GM10248 (cell line): ENCODE results near the gene LRFN3.
"Not testable (repeated sequence)": the region's sequence is repeated elsewhere in the genome, so short reads cannot be mapped to it uniquely, and the experiment has no call there.

ENCODE experiments used
- CTCF ChIA-PET: fragments of 300-600 bp; sonication (Branson Sonifier 250); formaldehyde crosslinking; extraction: SDS; loops from one replicate; lab custom pipeline; 2021; ENCODE audit warnings: antibody characterized with exemption; lab: Yijun Ruan, JAX
- POLR2A ChIA-PET: fragments of 350-650 bp; sonication (Branson Sonifier 250); formaldehyde crosslinking; extraction: SDS; loops from one replicate; lab custom pipeline; 2020; ENCODE audit warnings: antibody characterized with exemption; lab: Yijun Ruan, JAX
- DNase-seq: peaks from one replicate; pipeline ENCODE4 v3.0.0; 2012; ENCODE audit errors: extremely low spot score
- TF ChIP-seq, protein P1 (sequence below): IDR thresholded peaks from 2 replicates; pipeline ENCODE4 v1.5.1; 2012; ENCODE audit warnings: mild to moderate bottlenecking, low read depth; ENCODE audit errors: extremely low read depth, missing control alignments, control extremely low read depth

LRFN3 gene

DNA sequence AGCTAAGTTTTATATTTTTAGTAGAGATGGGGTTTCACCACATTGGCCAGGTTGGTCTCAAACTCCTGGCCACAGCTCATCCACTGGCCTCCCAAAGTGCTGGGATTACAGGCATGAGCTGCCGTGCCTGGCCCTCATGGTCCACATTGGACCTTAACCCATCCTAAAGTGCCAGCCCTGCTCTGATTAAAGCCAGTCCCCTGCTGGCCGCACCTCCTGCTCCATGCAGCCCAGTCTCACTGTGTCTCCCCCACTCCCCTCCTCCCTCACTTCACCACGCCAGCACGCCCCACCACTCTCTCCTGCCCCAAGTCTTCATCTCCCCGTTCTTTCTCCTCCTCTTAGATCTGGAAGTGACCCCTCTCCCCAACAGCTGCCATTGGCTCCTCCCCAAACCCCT lies 42.1 kb downstream of the LRFN3 start:
- POLR2A ChIA-PET: no interaction called here
- TF ChIP-seq, protein P1, sequence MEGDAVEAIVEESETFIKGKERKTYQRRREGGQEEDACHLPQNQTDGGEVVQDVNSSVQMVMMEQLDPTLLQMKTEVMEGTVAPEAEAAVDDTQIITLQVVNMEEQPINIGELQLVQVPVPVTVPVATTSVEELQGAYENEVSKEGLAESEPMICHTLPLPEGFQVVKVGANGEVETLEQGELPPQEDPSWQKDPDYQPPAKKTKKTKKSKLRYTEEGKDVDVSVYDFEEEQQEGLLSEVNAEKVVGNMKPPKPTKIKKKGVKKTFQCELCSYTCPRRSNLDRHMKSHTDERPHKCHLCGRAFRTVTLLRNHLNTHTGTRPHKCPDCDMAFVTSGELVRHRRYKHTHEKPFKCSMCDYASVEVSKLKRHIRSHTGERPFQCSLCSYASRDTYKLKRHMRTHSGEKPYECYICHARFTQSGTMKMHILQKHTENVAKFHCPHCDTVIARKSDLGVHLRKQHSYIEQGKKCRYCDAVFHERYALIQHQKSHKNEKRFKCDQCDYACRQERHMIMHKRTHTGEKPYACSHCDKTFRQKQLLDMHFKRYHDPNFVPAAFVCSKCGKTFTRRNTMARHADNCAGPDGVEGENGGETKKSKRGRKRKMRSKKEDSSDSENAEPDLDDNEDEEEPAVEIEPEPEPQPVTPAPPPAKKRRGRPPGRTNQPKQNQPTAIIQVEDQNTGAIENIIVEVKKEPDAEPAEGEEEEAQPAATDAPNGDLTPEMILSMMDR: no peak
- DNase-seq: no peak
- CTCF ChIA-PET: no interaction called here

DNA sequence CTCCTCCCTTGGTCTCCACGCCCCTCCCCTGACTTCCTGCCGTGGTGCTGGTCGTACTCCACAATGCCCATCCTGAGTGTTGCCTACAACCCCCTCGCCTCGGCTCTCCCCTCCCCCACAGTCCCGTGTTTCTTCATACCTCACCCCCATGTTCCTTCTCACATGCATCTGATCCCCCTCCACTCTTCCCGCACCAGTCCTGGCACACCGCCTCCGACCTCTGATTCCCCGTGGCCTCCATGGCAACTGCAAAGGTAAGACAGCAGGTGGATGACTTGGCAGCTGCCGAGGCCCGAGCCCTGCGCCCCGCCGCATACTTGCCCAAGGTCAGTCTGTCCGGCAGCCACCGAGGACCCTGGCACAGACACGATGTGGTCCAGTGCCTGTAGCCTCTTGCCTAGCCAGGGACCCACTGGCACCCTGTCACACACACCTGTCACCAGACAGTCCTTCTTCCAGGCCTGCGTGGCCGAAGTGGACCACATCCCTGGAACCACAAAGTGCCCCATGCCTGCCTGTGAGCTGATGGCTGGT lies 42.7 kb downstream of the LRFN3 start:
- TF ChIP-seq, protein P1: no peak
- CTCF ChIA-PET: no interaction called here
- POLR2A ChIA-PET: no interaction called here
- DNase-seq: no peak

DNA sequence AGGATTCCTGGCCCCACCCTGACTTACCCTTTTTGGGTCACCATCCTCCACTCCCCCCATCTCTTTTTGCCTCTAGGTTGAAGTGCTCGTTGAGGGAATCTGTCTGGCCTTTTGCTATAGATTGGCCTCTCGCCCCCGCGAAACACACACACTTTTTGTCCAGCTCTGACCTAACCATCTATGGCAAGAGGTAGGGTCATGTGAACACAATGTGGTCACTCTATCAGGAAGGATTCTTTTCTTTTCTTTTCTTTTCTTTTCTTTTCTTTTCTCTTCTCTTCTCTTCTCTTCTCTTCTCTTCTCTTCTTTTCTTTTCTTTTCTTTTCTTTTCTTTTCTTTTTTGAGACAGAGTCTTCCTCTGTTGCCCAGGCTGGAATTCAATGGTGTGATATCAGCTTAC lies 44.8 kb downstream of the LRFN3 start:
- CTCF ChIA-PET, POLR2A ChIA-PET, DNase-seq: not testable (repeated sequence)

DNA sequence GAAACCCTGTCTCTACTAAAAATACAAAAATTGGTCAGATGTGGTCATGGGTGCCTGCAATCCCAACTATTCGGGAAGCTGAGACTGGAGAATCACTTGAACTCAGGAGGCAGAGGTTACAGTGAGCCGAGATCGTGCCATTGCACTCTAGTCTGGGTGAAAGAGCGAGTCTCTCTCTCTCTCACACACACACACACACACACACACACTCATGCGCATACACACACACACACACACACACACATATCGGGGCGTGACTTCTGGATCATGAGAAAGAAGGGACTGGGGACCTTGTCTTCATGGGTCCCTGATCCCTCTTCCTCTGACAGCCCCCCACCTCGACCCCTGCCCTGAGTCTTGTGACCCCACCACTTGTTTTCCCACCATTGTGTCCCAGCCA lies 47.0 kb downstream of the LRFN3 start:
- POLR2A ChIA-PET: no interaction called here
- TF ChIP-seq, protein P1: no peak
- CTCF ChIA-PET: no interaction called here
- DNase-seq: no peak

GRCh38 chr19:35986111-35986510 lies 49.9 kb downstream of the LRFN3 start:
- DNase-seq: no peak
- TF ChIP-seq, protein P1: no peak
- ChIA-PET CTCF (interaction anchor here (1.0 to 1.3 kb wide), 2 partner anchors 9 to 18 kb away, joined by 3 to 4 read pairs; no protein-coding TSS in a partner anchor), POLR2A (no interaction called here)

- CTCF ChIA-PET: interaction anchor here (1.0 to 1.3 kb wide), 2 partner anchors 10 to 19 kb away, joined by 3 to 4 read pairs; no protein-coding TSS in a partner anchor
- POLR2A ChIA-PET: no interaction called here
- DNase-seq: peak; percentile 56
- TF ChIP-seq, protein P1: no peak
Measured at GRCh38 chr19:35986664-35987570, 50.7 kb downstream of the LRFN3 start.

DNA sequence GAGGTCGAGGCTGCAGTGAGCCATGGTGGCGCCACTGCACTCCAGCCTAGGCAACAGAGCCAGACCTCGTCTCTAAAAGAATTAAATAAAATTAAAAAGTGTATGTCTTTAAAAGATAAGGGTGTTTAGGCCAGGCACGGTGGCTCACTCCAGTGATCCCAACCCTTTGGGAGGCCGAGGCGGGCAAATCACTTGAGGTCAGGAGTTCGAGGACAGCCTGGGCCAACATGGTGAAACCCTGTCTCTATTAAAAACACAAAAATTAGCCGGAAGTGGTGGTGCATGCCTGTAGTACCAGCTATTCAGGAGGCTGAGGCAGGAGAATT lies 51.4 kb downstream of the LRFN3 start:
- TF ChIP-seq, protein P1: no peak
- ChIA-PET POLR2A (no interaction called here), CTCF (interaction anchor here (1.3 kb wide), 1 partner anchor 11 kb away, joined by 3 read pairs; no protein-coding TSS in a partner anchor)
- DNase-seq: no peak
